Endothelial cell of umbilical vein (primary cell): ENCODE data around the gene IQSEC3. TPM values are rescaled to one million over a fixed set of nuclear protein-coding genes. Genes with fewer than 3 reads are reported as not detected.

ENCODE experiments used
- BruUV-seq: library from RNA; stranded (reverse); fragments of 400-500 nt; replicated peaks from 2 replicates; lab custom pipeline; 2021; lab: Mats Ljungman, UMichigan
- CTCF ChIA-PET: fragments of 300-600, 350-600 bp; sonication (Branson Sonifier 250); formaldehyde crosslinking; loops from one replicate; lab custom pipeline; 2021; ENCODE audit warnings: antibody characterized with exemption, inconsistent platforms; lab: Charles Lee
- POLR2A ChIA-PET: fragments of 300-600, 350-600 bp; sonication (Branson Sonifier 250); formaldehyde crosslinking; loops from one replicate; lab custom pipeline; 2021; ENCODE audit warnings: antibody characterized with exemption, inconsistent platforms; lab: Charles Lee
- DNase-seq: peaks from one replicate; pipeline ENCODE4 v3.0.0-alpha.2; 2011; ENCODE audit warnings: low read depth, low spot score
- FAIRE-seq: peaks from 2 replicates; lab custom pipeline; 2011; peaks lifted over from hg19 to GRCh38; lab: Jason Lieb, UNC
- H2AFZ ChIP-seq: 2 replicates; pipeline ENCODE4 v1.6.0; 2012; ENCODE audit warnings: low read depth, low read length, control low read depth, inconsistent platforms
- H3K27ac ChIP-seq: 2 replicates; pipeline ENCODE4 v1.5.1; 2011; ENCODE audit warnings: low read depth, mild to moderate bottlenecking, control low read depth, low read length, moderate library complexity; ENCODE audit not compliant: insufficient read depth
- H3K27me3 ChIP-seq, 2 experiments: 2 replicates each; pipeline versions ENCODE4 v1.6.0 to v1.6.1; 2011; ENCODE audit warnings: low read length in 2 of 2, mixed read lengths in 1 of 2; ENCODE audit not compliant: control insufficient read depth in 2 of 2, insufficient read depth in 2 of 2
- H3K36me3 ChIP-seq, 2 experiments: 2 replicates in 1 of 2; 3 replicates in 1 of 2; pipeline ENCODE4 v1.5.1; 2011; ENCODE audit warnings: low read length in 2 of 2, mild to moderate bottlenecking in 1 of 2, moderate library complexity in 1 of 2; ENCODE audit not compliant: control insufficient read depth in 2 of 2, insufficient read depth in 2 of 2; ENCODE audit errors: extremely low read depth in 1 of 2
- H3K4me1 ChIP-seq: 3 replicates; pipeline ENCODE4 v1.5.1; 2011; ENCODE audit warnings: mild to moderate bottlenecking, low read length; ENCODE audit not compliant: control insufficient read depth, insufficient read depth; ENCODE audit errors: extremely low read depth
- H3K4me2 ChIP-seq: 2 replicates; pipeline ENCODE4 v1.6.1; 2011; ENCODE audit warnings: low read length, control low read depth, mixed read lengths; ENCODE audit not compliant: insufficient read depth
- H3K4me3 ChIP-seq, 3 experiments: fragments of 200-600 bp in 1 of 3; sonication (generic), shearing (Covaris generic) in 1 of 3; replicated peaks in 1 of 3; 2 replicates each; pipeline ENCODE4 v1.5.1; 2011 to 2016; ENCODE audit warnings: control low read depth in 3 of 3, low read length in 3 of 3, mild to moderate bottlenecking in 2 of 3, inconsistent platforms in 1 of 3, low read depth in 1 of 3, moderate library complexity in 1 of 3; ENCODE audit not compliant: insufficient read depth in 1 of 3
- H3K79me2 ChIP-seq: 2 replicates; pipeline ENCODE4 v1.6.0; 2012; ENCODE audit warnings: low read length, inconsistent platforms; ENCODE audit not compliant: control insufficient read depth, insufficient read depth
- H3K9ac ChIP-seq: replicated peaks from 2 replicates; pipeline ENCODE3; 2011; ENCODE audit warnings: low read length, control low read depth; ENCODE audit not compliant: insufficient read depth; ENCODE audit errors: extremely low read depth
- H3K9me1 ChIP-seq: replicated peaks from 3 replicates; pipeline ENCODE4 v1.6.0; 2011; ENCODE audit warnings: mild to moderate bottlenecking, low read length; ENCODE audit not compliant: control insufficient read depth, insufficient read depth; ENCODE audit errors: extremely low read depth
- H3K9me3 ChIP-seq: replicated peaks from 2 replicates; pipeline ENCODE4 v1.5.1; 2012; ENCODE audit warnings: low read length, inconsistent platforms; ENCODE audit not compliant: control insufficient read depth, insufficient read depth
- H4K20me1 ChIP-seq: replicated peaks from 2 replicates; pipeline ENCODE3; 2011; ENCODE audit warnings: mild to moderate bottlenecking, low read length; ENCODE audit not compliant: control insufficient read depth, insufficient read depth; ENCODE audit errors: extremely low read depth
- EZH2 ChIP-seq: IDR thresholded peaks from 2 replicates; pipeline ENCODE4 v1.6.1; 2012; ENCODE audit warnings: borderline replicate concordance, low read depth, mild to moderate bottlenecking, moderate library complexity, low read length, inconsistent platforms; ENCODE audit not compliant: severe bottlenecking
- FOS ChIP-seq: IDR thresholded peaks from 2 replicates; pipeline ENCODE4 v1.6.1; 2011; ENCODE audit warnings: mild to moderate bottlenecking, low read length, moderate library complexity, borderline replicate concordance; ENCODE audit not compliant: insufficient read depth
- GATA2 ChIP-seq: IDR thresholded peaks from 2 replicates; pipeline ENCODE4 v1.7.0; 2011; ENCODE audit warnings: low read depth, mild to moderate bottlenecking, moderate library complexity, mixed read lengths, low read length; ENCODE audit not compliant: insufficient read length, insufficient read depth
- JUN ChIP-seq: IDR thresholded peaks from 2 replicates; pipeline ENCODE4 v1.6.1; 2011; ENCODE audit warnings: borderline replicate concordance, low read depth; ENCODE audit not compliant: insufficient read length, insufficient read depth
- MYC ChIP-seq: IDR thresholded peaks from one replicate; pipeline ENCODE4 v1.6.1; 2011; ENCODE audit warnings: mild to moderate bottlenecking, low read depth, low read length
- POLR2A ChIP-seq: IDR thresholded peaks from 2 replicates; pipeline ENCODE4 v1.6.1; 2012; ENCODE audit warnings: low read depth, mild to moderate bottlenecking, control low read depth, low read length
- POLR2AphosphoS5 ChIP-seq: IDR thresholded peaks from 2 replicates; pipeline ENCODE4 v1.6.1; 2012; ENCODE audit warnings: low read depth, mild to moderate bottlenecking, control low read depth, low read length, moderate library complexity; ENCODE audit not compliant: insufficient read depth
- dilution Hi-C: fragments of 300-500 bp; cut with MboI; formaldehyde crosslinking; loops from one replicate; pipeline ENCODE4 v1.15.0; 2019; ENCODE audit warnings: low sequenced_read_pairs; ENCODE audit not compliant: extremely low pct_ligation_motif_present
- intact Hi-C: fragments of 100-400 bp; cut with micrococcal nuclease; formaldehyde crosslinking; loops from one replicate; pipeline ENCODE4 v1.10.0; 2022
- polyA plus RNA-seq, 4 experiments: library from polyadenylated mRNA; depleted of rRNA in 3 of 4; stranded (reverse) in 3 of 4; unstranded in 1 of 4; fragments of >200 nt; gene quantifications; 2 replicates each; pipeline versions ENCODE4 v1.2.1 to v1.2.3, GENCODE V29; 2011 to 2012; ENCODE audit warnings: missing spikeins in 1 of 4
- total RNA-seq: library from RNA; stranded (reverse); gene quantifications from 2 replicates; pipeline ENCODE4 v1.2.3, GENCODE V29; 2021
- TF ChIP-seq, protein P1 (sequence below), 2 donors: IDR thresholded peaks; 1 replicate in 1 of 2; 2 replicates in 1 of 2; pipeline ENCODE4 v1.5.1; 2011; ENCODE audit warnings: low read length in 2 of 2, mild to moderate bottlenecking in 2 of 2, moderate library complexity in 2 of 2, control low read depth in 1 of 2, inconsistent platforms in 1 of 2, low read depth in 1 of 2; ENCODE audit not compliant: insufficient read depth in 1 of 2; ENCODE audit errors: extremely low read depth in 1 of 2
- TF ChIP-seq, protein P2 (sequence below): IDR thresholded peaks from 2 replicates; pipeline ENCODE4 v1.6.1; 2011; ENCODE audit not compliant: insufficient read depth, insufficient read length

Gene IQSEC3
- total and polyA plus RNA-seq, 2 donors (not counting 3 experiments of a cell fraction or from before 2014, with no cell fraction given), result not detected

DNA sequence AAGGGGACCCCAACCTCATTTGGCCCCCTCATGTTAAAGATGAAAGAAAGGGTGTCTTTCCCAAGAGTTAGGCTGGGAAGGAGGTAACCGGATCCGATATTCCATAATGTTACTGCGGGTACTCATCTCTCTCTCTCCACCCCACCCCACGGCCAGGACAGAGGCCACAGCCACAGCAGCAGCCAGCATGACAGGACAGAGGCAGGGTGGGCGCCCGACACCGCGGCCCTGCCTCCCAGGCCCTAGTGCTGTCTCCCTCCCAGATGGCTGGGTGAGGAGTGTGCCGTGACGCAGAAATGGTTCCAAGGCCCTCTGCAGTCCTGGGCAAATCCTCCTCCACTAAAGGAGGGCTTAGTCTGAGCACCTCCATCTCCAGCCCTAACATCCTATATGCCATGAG, 141.2 kb downstream of the IQSEC3 start:
- no peaks in the 10 kb centered on the region for H3K4me1 ChIP-seq
- H3K4me3 ChIP-seq, result no peak overlapping the region
- CTCF ChIA-PET, result no interaction called here
- TF ChIP-seq, protein P1, sequence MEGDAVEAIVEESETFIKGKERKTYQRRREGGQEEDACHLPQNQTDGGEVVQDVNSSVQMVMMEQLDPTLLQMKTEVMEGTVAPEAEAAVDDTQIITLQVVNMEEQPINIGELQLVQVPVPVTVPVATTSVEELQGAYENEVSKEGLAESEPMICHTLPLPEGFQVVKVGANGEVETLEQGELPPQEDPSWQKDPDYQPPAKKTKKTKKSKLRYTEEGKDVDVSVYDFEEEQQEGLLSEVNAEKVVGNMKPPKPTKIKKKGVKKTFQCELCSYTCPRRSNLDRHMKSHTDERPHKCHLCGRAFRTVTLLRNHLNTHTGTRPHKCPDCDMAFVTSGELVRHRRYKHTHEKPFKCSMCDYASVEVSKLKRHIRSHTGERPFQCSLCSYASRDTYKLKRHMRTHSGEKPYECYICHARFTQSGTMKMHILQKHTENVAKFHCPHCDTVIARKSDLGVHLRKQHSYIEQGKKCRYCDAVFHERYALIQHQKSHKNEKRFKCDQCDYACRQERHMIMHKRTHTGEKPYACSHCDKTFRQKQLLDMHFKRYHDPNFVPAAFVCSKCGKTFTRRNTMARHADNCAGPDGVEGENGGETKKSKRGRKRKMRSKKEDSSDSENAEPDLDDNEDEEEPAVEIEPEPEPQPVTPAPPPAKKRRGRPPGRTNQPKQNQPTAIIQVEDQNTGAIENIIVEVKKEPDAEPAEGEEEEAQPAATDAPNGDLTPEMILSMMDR (IDR thresholded peaks at IDR 0.05; ENCODE audit: extremely low read depth in 1 of 2, insufficient read depth in 1 of 2, low read depth in 1 of 2, low read length in 2 of 2), result no peak
- no peak for TF ChIP-seq POLR2AphosphoS5
- no peak for TF ChIP-seq EZH2
- no peak for TF ChIP-seq POLR2A
- TF ChIP-seq JUN, result no peak
- no peak for TF ChIP-seq MYC
- TF ChIP-seq, protein P2, sequence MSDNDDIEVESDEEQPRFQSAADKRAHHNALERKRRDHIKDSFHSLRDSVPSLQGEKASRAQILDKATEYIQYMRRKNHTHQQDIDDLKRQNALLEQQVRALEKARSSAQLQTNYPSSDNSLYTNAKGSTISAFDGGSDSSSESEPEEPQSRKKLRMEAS, result no peak
- TF ChIP-seq GATA2, result no peak
- no peak for TF ChIP-seq FOS
- no peaks in the 10 kb centered on the region for H3K36me3 ChIP-seq
- DNase-seq (no peak), FAIRE-seq (no peak)
- intact Hi-C loops (no loop called here), dilution Hi-C loops (no loop called here)
- H3K27me3 ChIP-seq, result peaks cover 4 to 9% of the 10 kb centered on the region in 2 experiments
- BruUV-seq, result no TSS peak
- no peaks in the 10 kb centered on the region for H3K9me1 ChIP-seq
- H3K9ac ChIP-seq, result no peak overlapping the region
- H2AFZ ChIP-seq, result no peak overlapping the region
- H3K79me2 ChIP-seq, result no peaks in the 10 kb centered on the region
- no peak overlapping the region for H3K27ac ChIP-seq
- no peak overlapping the region for H3K4me2 ChIP-seq
- POLR2A ChIA-PET, result no interaction called here
- no peaks in the 10 kb centered on the region for H4K20me1 ChIP-seq
- H3K9me3 ChIP-seq, result no peaks in the 10 kb centered on the region
